SK-N-MC (cell line): ENCODE measurements around the gene SOD3.

Experiments
- EZH2 ChIP-seq: fragments of 200-600 bp; sonication (generic); IDR thresholded peaks from one replicate; pipeline ENCODE4 v1.6.1; 2017; ENCODE audit warnings: antibody characterized with exemption
- FOXP2 ChIP-seq: optimal IDR thresholded peaks from 2 replicates; pipeline ENCODE3; 2011; ENCODE audit warnings: mild to moderate bottlenecking, moderate library complexity; ENCODE audit not compliant: insufficient read depth; ENCODE audit errors: extremely low read length, control extremely low read depth
- POLR2AphosphoS5 ChIP-seq: IDR thresholded peaks from 2 replicates; pipeline ENCODE4 v1.6.1; 2012; ENCODE audit warnings: mild to moderate bottlenecking, low read depth, low read length, borderline replicate concordance

GRCh38 chr4:24769571-24769970 lies 25.8 kb upstream of the SOD3 start:
- TF ChIP-seq POLR2AphosphoS5 (no peak), EZH2 (no peak), FOXP2 (no peak)
